Neuronal stem cell (in vitro differentiated cells): ENCODE data around the gene ERC1.

Source experiments
- DNase-seq: peaks from one replicate; pipeline ENCODE4 v3.0.0-alpha.2; 2013; ENCODE audit warnings: low spot score
- H2AFZ ChIP-seq: one replicate; pipeline ENCODE4 v1.6.1; 2013; ENCODE audit warnings: mild to moderate bottlenecking, low read length, inconsistent platforms
- H2AK5ac ChIP-seq: 2 replicates; pipeline ENCODE4 v1.6.1; 2013; ENCODE audit warnings: low read depth, mild to moderate bottlenecking, inconsistent platforms, low read length, moderate library complexity, mixed read lengths
- H2BK120ac ChIP-seq: 2 replicates; pipeline ENCODE4 v1.6.1; 2013; ENCODE audit warnings: low read depth, mild to moderate bottlenecking, inconsistent platforms, low read length, moderate library complexity, mixed read lengths
- H2BK12ac ChIP-seq: one replicate; pipeline ENCODE4 v1.6.1; 2013; ENCODE audit warnings: low read length, inconsistent platforms
- H2BK15ac ChIP-seq: 2 replicates; pipeline ENCODE4 v1.6.1; 2013; ENCODE audit warnings: mild to moderate bottlenecking, low read length, inconsistent platforms, mixed read lengths
- H2BK5ac ChIP-seq: one replicate; pipeline ENCODE4 v1.6.1; 2013; ENCODE audit warnings: inconsistent platforms, mild to moderate bottlenecking, low read length, moderate library complexity
- H3K14ac ChIP-seq: one replicate; pipeline ENCODE4 v1.6.1; 2013; ENCODE audit warnings: low read length, inconsistent platforms
- H3K18ac ChIP-seq: 2 replicates; pipeline ENCODE4 v1.6.1; 2013; ENCODE audit warnings: low read length, inconsistent platforms
- H3K23ac ChIP-seq: 2 replicates; pipeline ENCODE4 v1.6.1; 2013; ENCODE audit warnings: low read depth, mild to moderate bottlenecking, mixed read lengths, low read length, inconsistent platforms; ENCODE audit not compliant: poor library complexity
- H3K27ac ChIP-seq: replicated peaks from 3 replicates; pipeline ENCODE4 v1.5.1; 2013; ENCODE audit warnings: low read length, inconsistent platforms
- H3K27me3 ChIP-seq, 3 experiments: 2 replicates each; pipeline ENCODE4 v1.6.1; 2013; ENCODE audit warnings: low read length in 3 of 3, mild to moderate bottlenecking in 2 of 3, inconsistent platforms in 1 of 3, low read depth in 1 of 3, mixed read lengths in 1 of 3, moderate library complexity in 1 of 3; ENCODE audit not compliant: control insufficient read depth in 3 of 3, insufficient read depth in 3 of 3
- H3K36me3 ChIP-seq, 2 donors: replicated peaks in 1 of 2; 2 replicates each; pipeline ENCODE4 v1.6.1; 2013; ENCODE audit warnings: low read length in 2 of 2; ENCODE audit not compliant: control insufficient read depth in 2 of 2, insufficient read depth in 2 of 2
- H3K4ac ChIP-seq: 2 replicates; pipeline ENCODE4 v1.6.1; 2013; ENCODE audit warnings: inconsistent platforms, mild to moderate bottlenecking, low read length, moderate library complexity
- H3K4me1 ChIP-seq, 2 donors: 1 replicate in 1 of 2; 2 replicates in 1 of 2; pipeline ENCODE4 v1.6.1; 2013; ENCODE audit warnings: low read length in 2 of 2, low read depth in 1 of 2; ENCODE audit not compliant: control insufficient read depth in 2 of 2, insufficient read depth in 1 of 2
- H3K4me2 ChIP-seq: one replicate; pipeline ENCODE4 v1.6.1; 2013; ENCODE audit warnings: mild to moderate bottlenecking, low read length, inconsistent platforms; ENCODE audit not compliant: insufficient read depth, poor library complexity, severe bottlenecking
- H3K4me3 ChIP-seq, 2 donors: 2 replicates each; pipeline ENCODE4 v1.5.1; 2013; ENCODE audit warnings: low read length in 2 of 2, mild to moderate bottlenecking in 2 of 2, inconsistent platforms in 1 of 2, moderate library complexity in 1 of 2
- H3K79me1 ChIP-seq: one replicate; pipeline ENCODE4 v1.6.1; 2013; ENCODE audit warnings: low read depth, mild to moderate bottlenecking, inconsistent platforms, low read length, moderate library complexity
- H3K9ac ChIP-seq: one replicate; pipeline ENCODE4 v1.6.1; 2013; ENCODE audit warnings: mild to moderate bottlenecking, low read depth, low read length, inconsistent platforms; ENCODE audit not compliant: poor library complexity
- H3K9me3 ChIP-seq, 2 donors: replicated peaks in 1 of 2; 2 replicates each; pipeline versions ENCODE3 to v1.6.1; 2013; ENCODE audit warnings: low read length in 2 of 2, mild to moderate bottlenecking in 2 of 2, inconsistent platforms in 1 of 2, low read depth in 1 of 2, mixed read lengths in 1 of 2, moderate library complexity in 1 of 2; ENCODE audit not compliant: control insufficient read depth in 2 of 2, insufficient read depth in 1 of 2
- H4K8ac ChIP-seq: one replicate; pipeline ENCODE4 v1.6.1; 2013; ENCODE audit warnings: low read depth, mild to moderate bottlenecking, inconsistent platforms, low read length, moderate library complexity
- H4K91ac ChIP-seq: one replicate; pipeline ENCODE4 v1.6.1; 2013; ENCODE audit warnings: low read length, low read depth, mild to moderate bottlenecking, inconsistent platforms; ENCODE audit not compliant: poor library complexity
- WGBS, 2 donors: extraction: QIAGEN DNeasy Blood & Tissue Kit; methylation state at CpG; one replicate each; pipeline ENCODE4 v1.1.7; 2013; ENCODE audit warnings: missing lambda C conversion rate in 2 of 2, mixed read lengths in 1 of 2; ENCODE audit not compliant: insufficient read length in 2 of 2, insufficient replicate concordance in 1 of 2; ENCODE audit errors: extremely low coverage in 2 of 2; 5-methylcytosine and 5-hydroxymethylcytosine counted together

ERC1 gene

GRCh38 chr12:1383758-1384157 lies 392.7 kb downstream of the ERC1 start:
- Histone ChIP-seq H4K91ac (no peak overlapping the region), H3K14ac (no peak overlapping the region), H3K4me3 (no peak overlapping the region), H3K18ac (no peak overlapping the region), H4K8ac (no peak overlapping the region), H2AFZ (no peak overlapping the region), H2BK15ac (no peak overlapping the region), H3K9ac (no peak overlapping the region), H2BK12ac (no peak overlapping the region), H3K4me1 (peaks cover 7 to 16% of the 10 kb centered on the region in 2 donors), H3K36me3 (no peaks in the 10 kb centered on the region), H3K9me3 (peaks cover 2 to 5% of the 10 kb centered on the region in 2 donors), H2AK5ac (no peak overlapping the region), H3K27ac (no peak overlapping the region), H3K4ac (no peak overlapping the region), H3K27me3 (no peaks in the 10 kb centered on the region), H2BK120ac (no peak overlapping the region), H3K79me1 (no peaks in the 10 kb centered on the region), H2BK5ac (no peak overlapping the region), H3K23ac (no peak overlapping the region), H3K4me2 (no peak overlapping the region)
- no CpG with 5 or more reads among the region's 4 CpGs for WGBS, 2 donors
- DNase-seq, result no peak

DNA sequence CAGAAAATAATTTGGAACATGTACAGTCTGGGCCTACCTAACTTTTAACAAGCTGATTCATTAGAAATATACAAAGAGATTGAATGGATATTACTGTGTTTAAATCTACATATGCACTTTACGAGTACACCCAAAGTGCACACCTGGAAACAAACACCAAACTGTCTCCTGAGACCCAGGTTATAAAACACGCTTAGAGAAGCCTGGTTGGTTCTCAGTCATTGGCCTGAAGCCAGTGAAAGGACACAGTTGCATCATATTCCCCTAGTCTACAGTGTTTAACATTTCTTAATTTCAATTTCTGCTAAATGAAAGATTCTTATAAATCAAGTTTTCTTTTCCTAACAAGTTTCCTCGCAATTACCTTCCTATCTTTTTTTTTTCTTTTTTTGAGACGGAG lies 393.9 kb downstream of the ERC1 start:
- no peaks in the 10 kb centered on the region for H3K79me1 ChIP-seq
- H3K4ac ChIP-seq, result no peak overlapping the region
- H3K14ac ChIP-seq, result no peak overlapping the region
- H3K27ac ChIP-seq, result no peak overlapping the region
- no peak overlapping the region for H3K4me3 ChIP-seq
- H2BK5ac ChIP-seq, result no peak overlapping the region
- no peak overlapping the region for H2BK12ac ChIP-seq
- H2BK120ac ChIP-seq, result no peak overlapping the region
- H4K91ac ChIP-seq, result no peak overlapping the region
- H3K9me3 ChIP-seq, result peaks cover 4 to 5% of the 10 kb centered on the region in 2 donors
- no peak overlapping the region for H3K18ac ChIP-seq
- H2AK5ac ChIP-seq, result no peak overlapping the region
- H2AFZ ChIP-seq, result no peak overlapping the region
- no peak overlapping the region for H4K8ac ChIP-seq
- no CpG with 5 or more reads among the region's 4 CpGs for WGBS, 2 donors
- no peak overlapping the region for H3K23ac ChIP-seq
- peaks cover 7 to 11% of the 10 kb centered on the region in 2 donors for H3K4me1 ChIP-seq
- no peak for DNase-seq
- no peaks in the 10 kb centered on the region for H3K27me3 ChIP-seq
- H3K36me3 ChIP-seq, result no peaks in the 10 kb centered on the region
- no peak overlapping the region for H3K9ac ChIP-seq
- H3K4me2 ChIP-seq, result no peak overlapping the region
- H2BK15ac ChIP-seq, result no peak overlapping the region

DNA sequence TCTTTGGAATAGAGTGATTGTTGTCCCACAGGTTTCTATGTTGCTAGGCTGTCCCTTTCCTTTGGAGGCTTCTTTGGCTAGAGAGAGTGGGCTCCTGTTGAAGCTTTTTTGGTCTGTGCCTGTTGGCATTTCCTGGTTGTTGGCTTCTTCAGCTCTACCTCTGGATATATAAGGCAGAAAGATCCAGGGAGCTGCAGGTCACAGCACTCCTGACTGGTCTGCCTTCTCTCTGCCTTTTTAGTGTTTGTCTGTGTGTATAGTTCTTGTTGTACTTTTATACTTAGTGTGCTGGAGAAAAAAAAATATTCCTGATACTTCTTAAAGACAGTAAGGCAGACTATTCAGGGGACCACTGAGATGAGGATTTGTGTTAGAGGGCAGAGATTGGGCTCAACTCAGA lies 400.7 kb downstream of the ERC1 start:
- Histone ChIP-seq H3K9me3 (peaks cover 22 to 28% of the 10 kb centered on the region in 2 donors), H3K4me1 (no peaks in the 10 kb centered on the region), H3K36me3 (no peaks in the 10 kb centered on the region), H2AK5ac (no peak overlapping the region), H2BK5ac (no peak overlapping the region), H3K14ac (no peak overlapping the region), H2BK15ac (no peak overlapping the region), H3K27me3 (no peaks in the 10 kb centered on the region), H3K79me1 (no peaks in the 10 kb centered on the region), H2AFZ (no peak overlapping the region), H4K91ac (no peak overlapping the region), H3K4ac (no peak overlapping the region), H3K9ac (no peak overlapping the region), H3K18ac (no peak overlapping the region), H3K4me2 (no peak overlapping the region), H3K27ac (no peak overlapping the region), H2BK12ac (no peak overlapping the region), H2BK120ac (no peak overlapping the region), H4K8ac (no peak overlapping the region), H3K4me3 (no peak overlapping the region), H3K23ac (no peak overlapping the region)
- no peak for DNase-seq

DNA sequence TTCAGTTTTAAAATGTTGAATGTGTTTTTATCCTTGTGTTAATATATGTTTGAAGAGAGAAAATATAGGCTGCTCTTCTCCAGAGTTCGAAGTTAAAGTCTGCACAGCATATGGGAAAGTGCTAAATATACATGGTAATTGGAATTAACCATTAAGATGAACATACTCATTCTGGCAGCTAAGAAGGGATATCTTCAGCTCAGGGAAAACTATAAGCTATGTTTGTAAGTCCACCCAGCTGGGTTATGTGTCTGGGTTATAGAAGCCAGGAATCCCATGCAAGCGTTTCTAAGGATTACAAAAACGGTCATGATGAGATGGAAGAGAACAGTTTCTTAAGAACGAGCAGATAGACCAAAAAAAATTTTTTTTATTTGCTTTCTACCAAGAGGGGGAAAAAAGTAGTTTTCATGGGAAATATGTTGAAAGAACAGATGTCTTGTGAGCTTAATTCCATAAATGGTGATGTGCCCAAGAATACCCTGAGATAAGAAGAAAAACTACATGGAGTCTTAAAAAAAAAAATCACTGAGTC lies 404.5 kb downstream of the ERC1 start:
- Histone ChIP-seq H2AFZ (no peak overlapping the region), H3K79me1 (no peaks in the 10 kb centered on the region), H3K9ac (no peak overlapping the region), H4K8ac (no peak overlapping the region), H2AK5ac (no peak overlapping the region), H3K18ac (no peak overlapping the region), H3K36me3 (no peaks in the 10 kb centered on the region), H3K4ac (no peak overlapping the region), H3K4me1 (no peaks in the 10 kb centered on the region), H3K14ac (no peak overlapping the region), H4K91ac (no peak overlapping the region), H2BK12ac (no peak overlapping the region), H3K23ac (no peak overlapping the region), H3K27me3 (no peaks in the 10 kb centered on the region), H3K4me2 (no peak overlapping the region), H2BK15ac (no peak overlapping the region), H3K4me3 (no peak overlapping the region), H2BK120ac (no peak overlapping the region), H2BK5ac (no peak overlapping the region), H3K27ac (no peak overlapping the region), H3K9me3 (peaks cover 17 to 24% of the 10 kb centered on the region in 2 donors)
- DNase-seq, result no peak
- WGBS, 2 donors, result no CpG with 5 or more reads among the region's 4 CpGs
